ENCODE measurements around the gene GIMAP8. TPM values are rescaled to one million over a fixed set of nuclear protein-coding genes. Genes with fewer than 3 reads are reported as not detected.

Gene GIMAP8
- total RNA-seq, 4 donors from 2014 or later, result 0.38 to 12.2 (median 2.4) TPM

GRCh38 chr7:150458235-150458634 lies 7.8 kb downstream of the GIMAP8 start:
- no peaks in the 10 kb centered on the region for H3K27me3 ChIP-seq
- peaks cover 0 to 12% (median 6%) of the 10 kb centered on the region in 3 donors for H3K9me3 ChIP-seq
- TF ChIP-seq POLR2A (IDR thresholded peaks at IDR 0.05) (no peak), CTCF (IDR thresholded peaks at IDR 0.05) (no peak)
- H3K4me1 ChIP-seq, result no peaks in the 10 kb centered on the region
- H3K36me3 ChIP-seq, result no peaks in the 10 kb centered on the region
- H3K27ac ChIP-seq, result no peak overlapping the region
- intact Hi-C loops (cut with DNase I), result loop anchor here (10.0 kb wide), 1 partner anchor 177 kb away; the partner anchor contains the start of gene GIMAP6
- no peak overlapping the region for H3K4me3 ChIP-seq
- no peak for DNase-seq
- 89 to 100% methylated on average over 1 of the region's 1 CpG for WGBS, 2 donors

GRCh38 chr7:150458756-150459155 lies 8.3 kb downstream of the GIMAP8 start:
- no peaks in the 10 kb centered on the region for H3K27me3 ChIP-seq
- 70 to 76% methylated on average over 1 of the region's 1 CpG for WGBS, 2 donors
- no peak for DNase-seq
- intact Hi-C loops (cut with DNase I), result loop anchor here (10.0 kb wide), 1 partner anchor 176 kb away; the partner anchor contains the start of gene GIMAP6
- TF ChIP-seq POLR2A (IDR thresholded peaks at IDR 0.05) (no peak), CTCF (IDR thresholded peaks at IDR 0.05) (no peak)
- peaks cover 0 to 12% (median 6%) of the 10 kb centered on the region in 3 donors for H3K9me3 ChIP-seq
- no peaks in the 10 kb centered on the region for H3K4me1 ChIP-seq
- H3K4me3 ChIP-seq, result no peak overlapping the region
- no peak overlapping the region for H3K27ac ChIP-seq
- no peaks in the 10 kb centered on the region for H3K36me3 ChIP-seq

- no peak overlapping the region for H3K4me3 ChIP-seq
- intact Hi-C loops (cut with DNase I), result no loop called here
- no peak for TF ChIP-seq POLR2A (IDR thresholded peaks at IDR 0.05)
- no peak for TF ChIP-seq CTCF (IDR thresholded peaks at IDR 0.05)
- 81 to 100% methylated on average over 1 of the region's 1 CpG for WGBS, 2 donors
- peaks cover 0 to 12% (median 6%) of the 10 kb centered on the region in 3 donors for H3K9me3 ChIP-seq
- H3K4me1 ChIP-seq, result peaks cover 0 to 6% (median 0%) of the 10 kb centered on the region in 3 donors
- no peak overlapping the region for H3K27ac ChIP-seq
- no peaks in the 10 kb centered on the region for H3K27me3 ChIP-seq
- no peak for DNase-seq
- no peaks in the 10 kb centered on the region for H3K36me3 ChIP-seq
These were observed 11.1 kb downstream of the GIMAP8 start for GRCh38 chr7:150461520-150461919.

GRCh38 chr7:150462413-150462812 lies 12.0 kb downstream of the GIMAP8 start:
- Histone ChIP-seq H3K27me3 (no peaks in the 10 kb centered on the region), H3K36me3 (no peaks in the 10 kb centered on the region), H3K9me3 (peaks cover 0 to 12% (median 6%) of the 10 kb centered on the region in 3 donors), H3K4me1 (peaks cover 0 to 6% (median 0%) of the 10 kb centered on the region in 3 donors), H3K27ac (no peak overlapping the region), H3K4me3 (no peak overlapping the region)
- intact Hi-C loops (cut with DNase I), result no loop called here
- DNase-seq, result no peak
- no peak for TF ChIP-seq CTCF (IDR thresholded peaks at IDR 0.05)
- no peak for TF ChIP-seq POLR2A (IDR thresholded peaks at IDR 0.05)

- no peak for DNase-seq
- peaks cover 0 to 12% (median 6%) of the 10 kb centered on the region in 3 donors for H3K9me3 ChIP-seq
- no peak overlapping the region for H3K4me3 ChIP-seq
- no peak for TF ChIP-seq POLR2A (IDR thresholded peaks at IDR 0.05)
- TF ChIP-seq CTCF (IDR thresholded peaks at IDR 0.05), result no peak
- 43% methylated on average over 1 of the region's 1 CpG; no CpG with 5 or more reads in 1 of the 2 donors for WGBS, 2 donors
- no peaks in the 10 kb centered on the region for H3K36me3 ChIP-seq
- intact Hi-C loops (cut with DNase I), result no loop called here
- H3K27ac ChIP-seq, result no peak overlapping the region
- H3K27me3 ChIP-seq, result no peaks in the 10 kb centered on the region
- peaks cover 0 to 6% (median 4%) of the 10 kb centered on the region in 3 donors for H3K4me1 ChIP-seq
These were observed 13.0 kb downstream of the GIMAP8 start for GRCh38 chr7:150463461-150463860.
